H1 (cell line): ENCODE results near the gene GLP1R.

Experiments
- CHD1 ChIP-seq: IDR thresholded peaks from 2 replicates; pipeline ENCODE4 v1.6.1; 2012; ENCODE audit warnings: low read depth, low read length, improper control_type of control experiment
- EP300 ChIP-seq, 2 experiments: IDR thresholded peaks; 1 replicate in 1 of 2; 2 replicates in 1 of 2; pipeline ENCODE4 v1.6.1; 2011 to 2012; ENCODE audit warnings: low read depth in 2 of 2, low read length in 2 of 2, mild to moderate bottlenecking in 2 of 2, borderline replicate concordance in 1 of 2, inconsistent platforms in 1 of 2, moderate library complexity in 1 of 2
- EZH2 ChIP-seq: fragments of 200-600 bp; sonication (generic); IDR thresholded peaks from 2 replicates; pipeline ENCODE4 v1.7.1; 2012; ENCODE audit warnings: low read depth, mild to moderate bottlenecking, moderate library complexity, low read length, inconsistent platforms; ENCODE audit not compliant: severe bottlenecking
- POLR2AphosphoS5 ChIP-seq: IDR thresholded peaks from 2 replicates; pipeline ENCODE4 v1.6.1; 2011; ENCODE audit warnings: low read depth, low read length

DNA sequence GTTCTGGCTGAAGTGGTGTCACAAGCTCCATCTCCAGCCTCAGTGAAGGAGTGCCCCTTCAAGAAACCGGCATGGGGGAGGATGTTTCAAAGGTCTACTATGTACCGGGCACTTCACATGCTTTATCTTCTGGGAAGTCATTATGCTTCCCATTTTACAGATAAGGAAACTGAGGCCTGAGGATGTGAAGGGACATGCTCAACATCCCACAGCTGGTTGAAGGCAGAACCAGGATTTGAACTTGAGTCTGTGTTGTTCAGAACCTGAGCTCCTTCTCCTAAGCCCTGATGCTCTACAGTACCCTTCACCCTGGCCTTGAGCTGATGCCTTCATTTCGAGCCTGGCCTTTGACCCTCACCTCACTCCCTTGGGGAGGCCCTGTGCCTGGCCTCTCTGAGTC, 13.0 kb downstream of the GLP1R start:
- TF ChIP-seq EP300 (IDR thresholded peaks at IDR 0.05; ENCODE audit: borderline replicate concordance in 1 of 2, low read depth in 2 of 2, low read length in 2 of 2): no peak
- TF ChIP-seq CHD1: no peak
- no peak for TF ChIP-seq EZH2
- no peak for TF ChIP-seq POLR2AphosphoS5
